Measurements from ENCODE around the gene SPNS2.
A peak's percentile ranks its signal among the peaks of the same experiment; 100 is the strongest.

SPNS2 gene

DNA sequence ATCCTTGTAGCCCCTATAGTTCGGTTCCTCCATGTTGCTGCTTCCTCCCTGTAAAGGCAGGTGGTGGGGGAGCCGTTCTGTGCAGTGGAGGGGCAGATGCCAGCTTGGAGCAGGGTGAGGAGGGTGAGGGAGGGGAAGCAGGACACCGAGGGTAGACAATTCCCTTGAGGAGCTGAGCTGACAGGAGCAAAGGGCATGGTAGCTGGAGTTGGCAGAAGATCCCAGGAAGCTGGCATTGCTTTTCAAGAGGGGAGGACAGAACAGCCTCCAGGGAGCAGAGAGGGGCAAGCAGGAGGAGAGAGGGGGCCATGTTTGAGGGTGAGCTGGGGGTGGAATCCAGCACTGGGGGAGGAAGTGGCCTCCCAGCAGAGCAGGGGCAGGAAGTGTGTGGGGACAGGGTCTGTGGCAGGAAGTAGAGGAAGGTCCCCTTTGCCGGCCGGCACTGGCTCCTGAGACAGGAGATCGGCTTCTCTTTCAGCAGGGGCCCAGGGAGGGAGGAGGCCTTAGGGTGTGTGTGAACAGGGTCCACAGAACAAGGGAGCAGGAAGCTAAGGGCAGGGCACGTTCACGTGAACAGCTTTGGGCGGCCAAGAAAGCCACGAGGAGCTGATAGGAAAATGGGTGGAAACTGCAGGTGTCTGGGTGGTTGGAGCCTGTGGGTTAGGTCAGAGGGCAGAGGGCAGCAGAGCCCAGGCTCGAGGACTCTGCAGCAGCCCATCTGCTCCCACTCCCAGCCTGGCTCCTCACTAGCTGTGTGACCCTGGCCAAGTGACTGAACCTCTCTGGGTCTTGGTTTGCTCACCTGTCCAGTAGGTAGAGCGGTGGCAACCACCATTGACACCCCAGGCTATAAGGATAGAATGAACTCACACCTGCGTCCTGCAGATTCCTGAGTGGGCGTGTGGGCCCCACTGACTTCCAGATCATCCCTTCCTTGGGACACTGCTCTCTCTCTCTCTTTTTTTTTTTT lies 17.5 kb upstream of the SPNS2 start:
- DNase-seq (ENCODE audit: low read depth in 2 of 2), result no peak

DNA sequence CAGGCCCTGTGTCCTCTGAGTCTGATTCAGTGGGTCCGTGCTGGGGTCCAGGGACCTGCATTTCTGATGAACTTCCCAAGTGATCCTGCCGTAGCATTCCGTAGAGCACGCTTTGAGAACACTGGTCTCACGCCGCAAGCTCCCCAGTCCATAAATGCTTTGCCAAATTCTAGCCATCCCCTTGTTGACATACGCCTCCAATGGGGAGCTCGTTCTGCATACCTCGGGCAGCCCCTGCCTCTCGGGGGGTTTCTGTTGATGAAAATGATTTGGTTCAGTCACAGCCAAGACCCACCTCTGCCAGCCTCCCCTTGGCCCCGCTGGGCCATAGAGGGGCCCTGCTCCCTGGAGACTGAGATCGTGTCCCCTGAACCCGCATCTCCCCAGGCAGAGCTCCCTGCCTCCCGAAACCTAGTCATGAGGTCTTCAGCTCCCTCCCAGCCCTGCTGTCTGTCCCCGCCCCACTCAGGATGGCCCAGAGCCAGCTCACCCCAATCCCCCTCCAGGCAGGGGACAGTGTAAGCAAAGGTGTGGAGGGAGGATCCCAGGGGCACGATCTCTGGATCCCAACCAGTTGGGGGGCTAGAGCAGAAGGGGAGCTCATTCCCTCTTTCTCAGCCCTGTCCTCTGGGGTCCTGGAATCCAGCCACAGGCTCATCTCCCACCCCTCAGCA lies 16.2 kb upstream of the SPNS2 start:
- no peak for DNase-seq (ENCODE audit: low read depth in 2 of 2)

DNA sequence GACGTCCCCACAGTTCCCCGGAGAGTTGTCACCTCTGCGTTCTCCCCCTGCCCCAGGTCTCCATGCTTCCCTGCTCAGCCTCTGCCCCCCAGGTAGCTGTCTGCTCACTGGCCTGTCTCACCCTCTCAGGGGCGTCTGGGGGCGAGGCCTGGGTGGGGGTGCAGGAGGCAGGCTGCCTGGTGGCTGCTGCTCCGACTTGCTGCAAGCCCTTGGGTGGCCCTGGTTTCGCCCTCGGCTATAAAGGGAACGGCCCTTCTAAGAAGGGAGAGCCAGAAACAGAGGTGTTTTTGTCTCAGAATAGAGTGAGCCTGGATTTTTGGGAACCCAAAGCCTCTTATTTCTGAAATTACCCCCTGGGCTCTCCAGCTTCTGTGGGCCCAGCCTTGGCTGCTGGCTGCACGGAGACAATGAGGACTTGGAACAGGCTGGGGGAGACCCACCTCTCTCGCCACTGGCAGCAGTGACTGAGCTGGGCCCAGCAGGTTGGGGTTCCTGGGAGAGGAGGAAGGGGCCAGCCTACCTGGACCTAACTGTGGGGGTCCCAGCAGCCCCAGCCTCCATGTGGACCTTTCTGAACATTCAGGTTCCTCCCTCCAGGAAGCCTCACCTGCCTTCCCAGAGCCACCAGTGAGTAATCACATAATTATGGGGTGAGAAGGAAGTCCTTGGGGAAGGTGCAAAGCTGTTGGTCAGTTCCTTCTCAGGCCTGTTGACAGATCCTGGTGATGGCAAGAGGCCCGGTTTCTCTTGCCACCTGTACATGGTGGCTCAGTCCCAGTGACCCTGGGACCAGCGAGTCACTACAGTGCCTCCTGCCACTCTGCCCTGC lies 15.5 kb upstream of the SPNS2 start:
- no peak for DNase-seq (ENCODE audit: low read depth in 2 of 2)

DNA sequence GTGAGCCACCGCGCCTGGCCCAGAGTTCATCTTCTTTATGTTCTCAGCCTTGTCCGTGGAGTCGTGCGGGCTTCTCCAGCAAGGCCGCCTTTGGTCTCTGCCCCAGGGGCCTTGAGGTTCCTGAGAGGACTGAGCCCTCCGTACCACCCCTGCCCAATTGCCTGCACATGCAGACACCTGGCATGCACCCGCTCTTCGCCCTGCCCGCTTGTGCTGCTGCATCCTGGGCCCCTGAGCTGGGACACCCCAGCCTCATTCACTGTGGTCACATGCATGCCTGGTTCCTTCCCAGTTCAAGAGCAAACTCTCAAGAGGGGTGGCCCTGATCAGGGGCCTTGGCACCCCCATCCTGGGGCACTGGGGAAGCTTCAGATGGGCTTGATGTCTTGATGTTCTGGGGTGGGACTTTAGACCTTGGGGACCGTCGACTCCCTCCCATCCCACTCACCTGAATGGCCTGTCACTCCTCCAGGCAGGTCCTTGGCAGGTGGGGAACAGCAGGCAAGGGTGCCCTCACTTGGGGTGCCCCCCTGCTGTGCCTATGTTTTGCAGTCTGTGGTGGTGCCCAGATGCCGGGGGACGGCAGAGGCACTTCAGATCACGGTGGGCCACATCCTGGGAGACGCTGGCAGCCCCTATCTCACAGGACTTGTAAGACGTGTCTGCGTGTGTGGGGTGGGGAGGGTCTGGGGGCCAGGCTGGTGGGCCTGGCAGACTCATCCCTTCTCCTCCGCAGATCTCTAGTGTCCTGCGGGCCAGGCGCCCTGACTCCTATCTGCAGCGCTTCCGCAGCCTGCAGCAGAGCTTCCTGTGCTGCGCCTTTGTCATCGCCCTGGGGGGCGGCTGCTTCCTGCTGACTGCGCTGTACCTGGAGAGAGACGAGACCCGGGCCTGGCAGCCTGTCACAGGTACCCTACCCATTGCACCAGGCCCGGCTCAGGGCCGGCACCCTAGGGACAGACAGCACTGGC lies 12.7 kb upstream of the SPNS2 start:
- DNase-seq (ENCODE audit: low read depth in 2 of 2), result peak; percentile 34 to 50

DNA sequence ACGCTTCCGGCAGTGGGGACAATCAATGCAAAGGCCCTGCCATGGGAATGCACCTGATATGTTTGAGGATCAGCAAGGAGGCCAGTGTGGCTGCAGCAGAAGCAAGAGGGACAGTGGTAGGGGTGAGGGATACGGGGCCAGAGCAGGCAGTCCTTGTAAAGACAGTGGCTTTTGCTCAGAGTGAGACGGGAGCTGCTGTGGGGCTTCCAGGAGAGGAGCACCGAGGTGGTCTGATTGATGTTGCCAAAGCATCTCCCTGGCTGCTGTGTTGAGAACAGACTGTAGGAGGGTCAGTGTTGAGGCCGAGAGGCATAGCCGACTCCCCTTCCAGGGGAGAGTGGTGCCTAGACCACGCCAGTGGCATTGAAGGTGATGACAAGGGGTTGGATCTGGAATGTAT lies 11.4 kb upstream of the SPNS2 start:
- no peak for DNase-seq (ENCODE audit: low read depth in 2 of 2)

DNA sequence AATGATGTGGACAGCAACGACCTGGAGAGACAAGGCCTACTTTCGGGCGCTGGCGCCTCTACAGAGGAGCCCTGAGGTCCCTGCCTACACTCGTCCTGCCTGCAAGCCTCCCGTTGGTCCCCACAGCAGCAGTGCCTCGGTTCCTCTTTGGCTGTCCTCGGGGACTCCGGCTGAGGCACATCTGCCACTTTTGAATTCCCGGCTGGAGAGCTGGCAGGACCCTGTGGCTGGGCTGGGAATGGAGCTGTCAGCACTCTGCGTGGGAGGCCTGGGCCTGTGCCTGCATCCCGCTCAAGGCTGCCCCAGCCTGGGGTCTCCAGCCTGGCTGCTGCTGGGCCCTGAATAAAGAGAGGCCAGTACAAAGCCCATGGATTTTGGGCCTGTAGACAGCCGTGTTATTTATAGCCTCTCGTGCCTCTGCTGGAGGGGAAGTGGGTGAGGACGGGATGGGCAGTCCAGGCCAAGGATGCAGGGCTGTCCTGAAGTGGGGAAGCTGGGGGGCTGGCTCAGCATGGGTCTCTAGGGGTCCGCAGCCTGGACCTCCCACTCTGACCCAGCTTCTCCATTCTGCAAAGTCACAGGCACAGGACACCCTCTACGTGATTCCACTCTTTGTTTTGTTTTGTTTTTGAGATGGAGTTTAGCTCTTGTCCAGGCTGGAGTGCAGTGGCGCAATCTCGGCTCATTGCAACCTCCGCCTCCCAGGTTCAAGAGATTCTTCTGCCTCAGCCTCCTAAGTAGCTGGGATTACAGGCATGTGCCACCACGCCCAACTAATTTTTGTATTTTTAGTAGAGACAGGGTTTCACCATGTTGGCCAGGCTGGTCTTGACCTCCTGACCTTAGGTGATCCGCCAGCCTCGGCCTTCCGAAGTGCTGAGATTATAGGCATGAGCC lies 10.6 kb upstream of the SPNS2 start:
- DNase-seq (ENCODE audit: low read depth in 2 of 2), result no peak

DNA sequence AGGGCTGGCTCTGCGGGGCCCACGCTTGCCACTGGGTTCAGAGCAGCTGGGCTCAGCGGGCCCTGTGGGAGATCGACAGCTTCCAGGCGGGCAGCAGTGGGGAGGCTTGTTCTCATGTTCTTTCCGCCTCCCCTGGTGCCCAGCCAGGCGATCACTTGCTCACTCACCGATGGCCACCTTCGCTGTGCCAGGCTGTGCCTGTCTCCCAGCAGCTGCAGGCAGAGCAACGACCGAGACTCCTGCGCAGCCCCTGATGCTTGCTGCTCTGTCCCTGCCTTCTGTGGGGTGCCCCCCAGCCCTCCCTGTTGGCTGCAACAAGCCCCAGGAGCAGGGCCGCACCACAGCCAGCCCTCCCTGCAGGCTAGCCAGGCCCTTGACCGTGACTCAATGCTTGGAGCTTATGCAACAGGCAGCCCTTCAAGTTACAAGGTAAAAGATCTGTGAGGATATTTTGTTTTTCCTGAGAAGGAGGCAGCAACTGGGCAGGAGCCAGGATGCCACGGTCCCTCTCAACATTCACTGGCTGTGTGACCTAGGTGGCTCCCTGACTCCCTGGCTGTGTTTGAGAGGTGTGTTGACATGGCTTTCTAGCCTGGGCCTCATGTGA lies 9.6 kb upstream of the SPNS2 start:
- DNase-seq (ENCODE audit: low read depth in 2 of 2), result no peak

DNA sequence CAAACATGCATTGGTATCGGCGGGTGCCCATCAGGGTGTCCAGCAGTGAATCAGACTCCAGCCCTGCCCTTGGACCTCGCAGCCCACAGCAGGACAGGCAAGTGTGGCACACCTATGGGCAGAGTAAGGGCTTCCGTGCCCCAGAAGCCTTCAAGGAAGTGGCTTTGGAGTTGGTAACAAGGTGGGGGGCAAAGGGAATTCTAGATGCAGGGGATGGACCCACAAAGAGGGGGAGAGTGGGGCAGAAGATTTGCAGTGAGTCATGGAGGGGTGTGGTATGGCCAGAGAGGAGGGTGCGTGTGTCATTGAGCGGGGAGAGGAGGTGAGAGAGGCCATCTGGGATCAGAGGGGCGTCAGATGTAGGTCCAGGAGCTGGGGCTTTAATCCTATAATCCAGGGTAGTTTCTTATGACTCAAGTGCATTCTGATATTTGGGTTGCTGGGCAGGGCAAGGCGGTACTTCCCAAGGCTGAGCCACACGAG lies 8.5 kb upstream of the SPNS2 start:
- no peak for DNase-seq (ENCODE audit: low read depth in 2 of 2)

DNA sequence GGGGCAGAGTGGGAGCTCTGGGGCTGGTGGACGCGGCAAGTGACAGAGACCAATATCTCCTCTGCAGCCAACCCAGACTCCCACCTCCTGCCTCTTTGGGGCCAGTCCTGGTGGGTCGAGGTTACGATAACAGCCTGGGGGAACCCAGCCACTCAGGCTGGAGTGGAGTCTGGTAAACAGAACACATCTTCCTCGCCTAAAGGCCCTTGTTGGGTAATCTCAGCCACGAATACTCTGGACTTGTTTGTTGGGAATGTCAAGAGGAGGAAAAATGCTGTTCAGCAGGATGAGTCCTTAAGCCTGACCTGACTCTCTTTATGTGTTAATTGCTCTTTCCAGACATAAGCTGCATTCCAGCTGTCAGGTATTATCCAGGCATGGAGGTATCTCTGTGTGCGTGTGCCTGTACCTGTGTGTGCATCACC lies 8.0 kb upstream of the SPNS2 start:
- DNase-seq (ENCODE audit: low read depth in 2 of 2), result no peak

DNA sequence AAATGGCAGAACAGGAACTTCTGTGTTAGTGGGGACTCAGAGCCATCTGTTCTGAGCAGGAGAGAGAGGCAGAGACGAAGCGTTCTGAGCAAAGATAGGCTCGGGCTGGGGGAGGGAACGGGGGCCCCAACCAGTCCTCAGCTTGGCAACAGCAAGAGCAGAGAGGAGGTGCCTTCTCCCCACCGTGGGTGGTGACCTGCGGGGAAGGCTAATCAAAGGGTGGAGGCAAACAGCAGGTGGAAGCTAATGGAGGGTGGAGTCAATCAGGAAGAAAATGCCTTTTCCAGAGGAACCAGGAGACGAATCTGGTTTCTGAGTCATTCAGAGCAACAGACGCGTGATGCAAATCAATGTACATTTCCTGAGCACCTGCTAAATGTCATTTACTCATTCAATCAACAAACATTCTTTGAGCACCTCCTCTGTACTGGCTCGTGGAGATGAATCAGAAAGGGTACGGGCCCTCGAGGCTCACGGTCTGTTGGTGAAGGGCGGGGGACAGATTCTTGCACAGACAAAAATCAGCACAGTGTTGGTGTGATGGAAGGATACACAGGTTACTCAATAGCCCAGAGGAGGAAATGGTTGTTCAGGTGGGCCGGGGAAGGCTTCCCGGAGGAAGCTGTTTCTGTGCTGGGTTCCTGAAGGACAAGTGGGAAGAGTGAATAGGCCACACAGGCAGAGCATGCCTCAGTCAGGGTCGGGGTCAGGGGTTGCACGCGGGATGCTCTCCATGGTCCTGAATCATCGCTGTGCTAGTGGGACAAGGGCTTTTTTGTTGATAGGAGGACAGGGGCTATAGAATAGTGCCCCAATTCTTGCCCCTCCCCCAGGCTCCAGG lies 5.7 kb upstream of the SPNS2 start:
- DNase-seq (ENCODE audit: low read depth in 2 of 2), result no peak

DNA sequence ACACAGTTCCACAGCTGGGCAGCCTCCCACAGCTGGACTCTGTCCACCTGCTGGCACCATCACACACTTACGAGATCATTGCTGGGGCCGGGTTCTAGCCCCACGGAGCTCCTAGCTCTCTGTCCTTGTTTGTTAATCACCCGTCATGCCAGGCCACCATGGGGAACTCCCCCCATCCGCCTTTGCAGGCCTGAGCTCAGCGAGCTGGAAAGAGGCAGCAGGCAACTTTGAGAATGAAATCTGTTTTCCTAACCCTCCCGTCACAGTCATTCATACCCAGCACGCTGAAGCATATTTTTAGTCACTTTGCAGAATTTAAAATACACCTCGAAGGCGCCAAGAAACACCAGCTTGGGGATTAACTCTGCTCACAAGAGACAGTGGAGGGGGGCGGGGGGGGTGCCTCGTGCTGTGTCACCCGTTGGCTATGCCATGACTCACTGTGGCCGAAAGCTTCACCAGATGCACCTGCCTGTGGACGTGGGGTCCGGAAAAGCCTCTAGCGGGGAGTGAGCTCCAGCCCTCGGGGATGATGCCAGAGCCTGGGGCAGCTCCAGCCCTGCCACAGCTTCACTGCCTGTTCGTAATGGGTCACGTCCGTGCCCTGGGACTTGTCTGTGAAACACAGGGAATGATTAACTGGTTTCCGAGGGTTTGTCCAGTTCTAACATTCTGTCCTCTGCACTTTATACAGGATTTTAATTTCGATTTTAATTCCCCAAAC lies 1.4 kb upstream of the SPNS2 start:
- DNase-seq (ENCODE audit: low read depth in 2 of 2), result no peak

DNA sequence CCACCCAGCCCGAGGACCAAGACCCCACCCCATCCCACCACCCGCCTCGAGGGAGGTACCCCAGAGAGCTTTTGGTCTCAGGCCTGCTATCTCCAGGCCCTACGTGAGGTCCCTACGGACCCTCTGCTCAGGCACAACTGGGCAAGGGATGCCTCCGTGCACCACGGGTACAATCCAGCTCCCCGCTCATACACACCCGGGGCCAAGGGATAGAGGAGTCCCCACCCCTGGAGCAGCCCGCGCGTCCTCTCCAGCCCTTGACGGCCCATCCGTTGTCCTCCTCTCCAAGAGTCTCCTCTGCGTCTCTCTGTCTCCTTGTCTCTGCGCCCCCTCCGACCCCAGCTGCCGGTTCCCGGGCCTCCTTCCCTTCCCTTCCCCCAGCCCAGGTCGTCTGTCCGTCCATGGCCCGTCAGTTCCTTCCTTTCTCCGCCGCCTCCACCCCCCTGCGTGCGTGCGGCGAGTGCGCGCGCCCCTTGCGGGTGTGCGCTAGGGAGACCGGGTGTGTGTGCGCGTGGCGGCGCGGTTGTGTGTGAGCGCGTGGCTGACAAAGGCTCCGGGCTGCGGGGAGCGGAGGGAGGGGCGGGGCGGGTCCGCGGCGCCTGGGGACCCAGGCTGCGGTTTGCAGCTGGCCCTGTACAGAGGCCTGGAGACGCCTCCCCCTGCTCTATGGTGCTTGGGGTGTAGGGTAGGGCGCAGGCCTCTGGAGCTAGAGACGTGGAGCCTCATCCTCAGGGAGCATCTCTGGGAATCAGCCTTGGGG lies 930 bp downstream of the SPNS2 start:
- DNase-seq (ENCODE audit: low read depth in 2 of 2), result peak in 1 of 2 donors; percentile 22

DNA sequence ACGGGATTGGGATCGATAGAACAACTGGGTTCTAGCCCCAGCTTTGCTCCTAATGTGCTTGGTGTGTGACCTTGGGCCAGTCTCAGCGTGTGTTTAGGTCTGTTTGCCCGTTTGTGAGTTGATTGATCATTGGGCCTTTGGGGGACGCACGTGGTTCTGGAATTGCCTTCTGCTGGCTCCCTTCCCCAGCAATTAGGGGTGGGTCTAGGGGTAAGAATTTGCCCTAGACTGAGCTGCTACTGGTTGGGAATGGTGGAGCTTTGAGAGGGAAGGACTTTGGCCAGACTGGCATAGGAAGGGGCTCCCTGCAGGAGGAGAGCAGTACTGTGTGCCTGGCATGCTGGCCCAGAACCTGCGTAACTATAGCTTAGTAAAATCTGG lies 1.5 kb downstream of the SPNS2 start:
- no peak for DNase-seq (ENCODE audit: low read depth in 2 of 2)

DNA sequence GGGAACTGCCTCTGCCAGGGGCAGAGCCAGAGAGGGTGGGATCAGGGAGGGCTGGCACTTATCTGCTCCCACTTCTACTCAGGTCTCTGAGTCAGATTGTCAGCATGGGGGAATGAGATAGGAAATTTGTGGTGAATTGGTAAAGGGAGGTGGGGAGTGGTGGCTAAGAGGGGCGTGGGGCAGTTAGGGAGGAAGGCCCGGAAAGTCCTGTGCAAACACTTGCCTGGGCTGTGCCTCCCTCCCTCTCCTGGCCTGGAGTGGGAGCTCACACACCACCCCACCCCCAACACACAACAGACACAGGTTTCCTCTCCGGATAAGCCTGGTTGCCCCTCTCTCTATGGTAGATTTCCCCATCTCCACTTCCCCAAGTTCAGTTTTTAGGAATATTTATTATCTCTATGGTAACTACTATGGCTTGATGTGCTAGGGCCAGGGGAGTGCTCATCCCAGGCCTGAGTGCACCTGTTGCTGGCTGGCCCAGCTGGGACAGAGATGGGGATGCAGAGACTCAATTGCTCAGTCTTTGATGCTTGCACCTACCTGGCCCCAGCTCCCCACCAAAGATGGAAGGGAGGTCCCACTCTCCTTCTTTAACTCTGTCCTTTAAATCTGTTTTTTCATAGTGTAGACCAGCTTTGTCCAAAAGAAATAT lies 2.7 kb downstream of the SPNS2 start:
- DNase-seq (ENCODE audit: low read depth in 2 of 2), result no peak

DNA sequence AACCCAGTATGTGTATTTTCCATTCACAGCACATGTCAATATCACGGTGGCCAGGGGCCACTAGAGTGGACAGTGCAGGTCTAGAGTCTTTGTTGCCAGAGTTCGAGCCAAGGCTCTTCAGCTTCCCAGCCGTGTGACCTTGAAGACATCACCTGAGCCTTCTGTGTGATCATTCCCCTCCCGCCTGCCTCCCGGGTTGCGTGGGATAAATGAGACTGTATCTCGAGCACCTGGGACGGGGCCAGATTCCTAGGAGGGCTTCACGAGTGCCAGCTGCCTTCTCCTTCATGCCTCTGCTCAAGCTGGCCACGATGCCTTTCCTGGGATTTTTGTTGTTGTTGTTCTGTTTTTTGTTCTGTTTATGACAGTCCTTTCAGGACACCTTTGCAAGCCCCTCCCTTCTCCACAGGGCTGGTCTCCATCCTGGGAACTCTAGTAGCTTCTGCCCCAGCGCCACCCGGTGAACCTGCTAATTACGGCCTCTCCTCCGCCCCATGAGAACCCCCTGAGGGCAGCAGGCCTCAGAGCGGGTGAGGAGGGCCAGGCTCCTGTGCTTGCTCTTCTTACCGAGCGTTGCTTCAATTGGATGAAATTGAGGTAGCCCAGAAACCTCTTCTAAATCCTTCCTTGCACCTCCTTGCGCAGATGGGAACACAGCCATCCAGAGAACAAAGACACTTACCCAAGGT lies 3.9 kb downstream of the SPNS2 start:
- DNase-seq (ENCODE audit: low read depth in 2 of 2), result no peak

Measured in stimulated activated CD4-positive, alpha-beta T cell treated with anti-CD3 and anti-CD28 coated beads, Interleukin-1b, Interleukin-23, amount 100 ng/mL, for 4 hours (primary cell).